GM21526 (cell line): ENCODE measurements around the gene KBTBD12.

Experiments
- ATAC-seq: cut with Tn5 transposase; IDR thresholded peaks from one replicate; pipeline ENCODE4 v1.9.1; 2021; ENCODE audit warnings: moderate library complexity; ENCODE audit not compliant: unreplicated experiment, low FRiP score

Gene KBTBD12

DNA sequence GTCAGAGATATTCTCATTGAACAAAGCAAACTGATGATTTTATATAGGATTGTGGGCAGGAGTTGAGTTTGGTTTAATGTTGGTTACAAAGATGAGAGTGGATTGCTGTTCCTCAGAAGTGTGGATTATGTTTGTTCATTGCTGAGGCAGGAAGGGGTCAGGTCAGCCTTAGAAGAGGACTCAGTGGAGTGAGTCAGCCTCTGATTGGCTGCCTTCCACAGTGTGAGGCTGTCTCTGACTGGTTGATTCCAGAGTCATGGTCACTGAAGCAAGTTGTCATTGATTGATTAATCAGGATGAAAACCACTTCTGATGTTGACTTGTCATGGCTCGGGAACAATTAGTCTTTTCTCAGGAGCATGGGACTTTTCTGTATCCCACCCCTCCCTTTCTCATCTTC, 36.2 kb downstream of the KBTBD12 start:
- no peak for ATAC-seq

DNA sequence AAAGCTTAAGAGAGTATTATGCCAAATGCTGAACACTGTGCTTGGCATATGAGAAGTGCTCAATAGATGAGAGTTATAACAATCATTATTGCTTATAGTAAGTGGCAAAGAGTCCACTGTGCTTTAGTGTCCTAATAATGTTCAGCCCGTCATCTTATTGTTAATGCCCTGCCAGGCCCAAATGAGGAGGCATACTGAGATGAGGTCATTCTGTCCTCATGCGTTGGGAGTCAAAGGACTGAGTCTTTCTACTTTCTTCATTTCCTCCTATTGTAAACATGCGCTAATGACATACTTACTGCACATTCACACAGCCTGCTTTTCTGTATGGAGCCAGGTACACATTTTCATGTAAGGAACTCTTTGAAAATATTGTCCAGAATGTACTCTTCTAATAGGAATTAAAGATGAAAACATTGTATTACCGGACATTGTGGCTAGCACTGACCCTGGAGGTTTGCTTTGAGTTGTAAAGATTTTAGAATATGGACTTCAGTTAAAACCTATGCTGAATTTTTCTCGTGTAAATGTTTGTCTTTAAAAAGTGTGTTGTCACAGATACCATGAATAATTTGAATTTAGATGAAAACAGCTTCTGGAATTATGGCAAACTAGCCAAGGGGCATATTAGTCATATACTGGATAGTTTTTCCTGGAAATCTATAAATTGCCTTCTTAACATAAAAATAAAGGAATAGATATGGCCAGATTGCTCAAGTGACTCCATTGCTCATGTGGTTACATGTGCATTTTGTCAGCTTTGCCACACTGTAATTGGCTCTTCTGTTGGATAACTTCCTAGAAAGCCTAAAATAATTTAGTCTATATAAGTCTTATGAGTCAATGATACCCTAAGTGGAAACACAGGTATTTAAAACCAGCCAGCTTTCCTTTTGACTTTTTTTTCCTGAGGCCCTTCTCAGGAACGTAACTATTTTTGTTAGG, 38.3 kb downstream of the KBTBD12 start:
- no peak for ATAC-seq

DNA sequence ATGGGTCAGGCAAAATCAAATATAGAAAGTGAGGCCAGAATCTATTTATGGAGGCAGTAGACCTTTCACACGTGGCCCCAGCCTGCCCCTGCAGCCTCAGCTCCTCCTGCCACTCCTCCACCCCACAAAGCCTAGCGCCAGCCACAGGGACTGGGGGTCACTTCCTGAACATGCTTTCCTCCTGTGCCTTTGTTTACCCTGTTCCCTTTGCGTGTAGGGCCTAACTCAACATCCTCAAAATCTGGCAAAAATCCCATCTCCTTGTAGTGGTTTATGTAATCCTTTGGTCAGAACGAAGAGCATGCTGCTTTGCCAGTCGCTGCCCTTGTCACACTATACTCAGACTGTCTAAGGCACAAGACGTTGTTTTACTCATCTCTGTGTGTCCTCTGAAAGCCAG, 39.6 kb downstream of the KBTBD12 start:
- ATAC-seq = no peak

DNA sequence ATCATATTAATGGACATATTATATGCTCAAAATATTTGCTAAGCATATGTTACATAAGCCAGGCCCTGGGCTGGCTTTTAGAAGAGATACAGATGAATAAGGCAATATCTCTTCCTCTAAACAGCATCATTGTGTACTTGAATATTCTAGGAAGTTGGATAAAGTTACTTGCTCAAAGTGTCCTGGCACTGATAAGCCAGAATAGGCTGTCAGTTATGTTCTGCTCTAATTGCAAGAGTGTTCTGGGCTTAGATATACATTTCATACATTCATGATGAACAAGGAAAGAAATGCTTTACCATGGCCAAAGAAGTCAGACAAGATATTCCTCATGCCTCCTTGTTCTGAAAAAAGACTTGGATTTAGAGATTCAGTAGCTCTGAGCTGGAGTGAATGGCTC, 40.7 kb downstream of the KBTBD12 start:
- ATAC-seq = no peak

DNA sequence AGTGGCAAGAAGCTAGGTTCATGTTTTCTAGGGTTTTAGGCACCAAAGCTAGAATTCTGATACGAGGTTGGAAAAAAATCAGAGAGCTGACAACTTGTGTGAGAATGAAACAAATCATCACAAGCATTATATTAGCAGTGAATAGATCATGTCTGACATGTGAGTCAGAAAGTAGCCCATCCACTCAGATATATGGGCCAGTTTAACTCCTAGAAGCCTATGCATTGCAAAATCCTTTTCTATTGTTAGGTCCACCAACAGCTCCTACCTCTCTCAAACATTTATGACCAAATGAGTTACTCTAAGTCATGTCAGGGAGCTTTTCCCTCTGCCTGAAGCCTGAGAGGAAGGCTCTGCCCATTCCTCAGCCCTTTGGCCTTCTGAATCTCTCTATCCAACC, 44.0 kb downstream of the KBTBD12 start:
- ATAC-seq = no peak

DNA sequence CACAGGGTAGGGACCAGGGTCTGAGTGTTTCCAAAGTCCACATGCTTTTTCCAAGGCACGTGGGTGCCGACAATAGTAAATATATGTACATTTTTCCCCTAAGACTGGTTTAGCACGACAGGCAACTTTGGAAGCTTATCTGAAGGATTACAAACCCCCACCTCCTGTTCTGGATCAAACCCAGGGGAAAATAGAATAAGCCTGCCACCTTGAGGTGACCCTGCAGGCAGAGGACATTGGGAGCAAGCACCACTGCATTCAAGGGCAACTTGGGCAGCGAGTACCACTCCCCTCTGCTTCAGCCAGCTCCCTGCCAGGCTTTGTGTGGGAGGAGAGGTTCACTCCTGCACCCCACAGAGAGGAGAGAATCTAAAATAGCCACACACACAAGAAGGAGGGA, 44.8 kb downstream of the KBTBD12 start:
- no peak for ATAC-seq

DNA sequence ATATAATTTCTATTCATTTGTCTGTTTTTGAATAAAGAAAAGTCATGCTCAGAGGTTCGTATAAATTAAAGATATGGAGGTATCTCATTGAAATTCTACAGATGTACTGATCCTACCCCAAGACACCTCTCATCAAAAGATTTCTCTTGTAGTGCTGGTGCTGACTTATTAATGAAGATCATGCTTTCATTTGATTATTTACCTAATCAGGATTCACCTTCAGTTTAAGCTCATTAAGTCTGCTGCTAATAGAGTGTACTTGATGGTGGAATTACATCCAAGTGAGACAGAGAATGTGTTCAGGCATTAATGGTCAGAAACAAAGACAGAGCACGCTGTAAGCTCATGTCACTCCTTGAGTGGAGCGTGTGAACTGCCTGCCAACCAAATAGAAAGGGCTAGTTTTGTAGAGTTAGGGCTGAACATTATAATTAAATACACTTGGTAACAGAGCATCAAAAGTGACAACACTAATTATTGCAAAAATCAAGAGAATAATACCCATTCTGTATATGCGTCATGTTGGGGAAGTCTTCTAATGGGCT, 45.5 kb downstream of the KBTBD12 start:
- ATAC-seq = no peak

DNA sequence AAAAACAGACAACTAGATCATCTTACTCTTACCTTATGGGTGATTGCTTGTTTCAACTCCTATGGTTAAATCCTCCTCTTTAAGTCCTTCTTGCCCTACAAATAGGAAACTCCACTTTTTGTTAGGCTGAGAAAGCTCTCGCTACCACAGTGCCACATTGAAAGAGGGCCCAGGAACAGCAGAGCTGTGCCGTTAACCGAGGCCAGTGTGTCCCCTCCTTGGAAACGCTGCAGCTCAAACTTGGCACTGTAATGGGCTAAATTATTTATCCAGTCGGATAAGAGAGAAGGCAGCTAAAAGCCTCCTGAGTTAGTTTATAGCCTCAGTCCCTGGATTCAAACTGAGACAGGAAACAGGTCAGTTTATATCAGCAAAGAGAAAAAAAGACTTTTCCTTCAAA, 46.1 kb downstream of the KBTBD12 start:
- no peak for ATAC-seq

DNA sequence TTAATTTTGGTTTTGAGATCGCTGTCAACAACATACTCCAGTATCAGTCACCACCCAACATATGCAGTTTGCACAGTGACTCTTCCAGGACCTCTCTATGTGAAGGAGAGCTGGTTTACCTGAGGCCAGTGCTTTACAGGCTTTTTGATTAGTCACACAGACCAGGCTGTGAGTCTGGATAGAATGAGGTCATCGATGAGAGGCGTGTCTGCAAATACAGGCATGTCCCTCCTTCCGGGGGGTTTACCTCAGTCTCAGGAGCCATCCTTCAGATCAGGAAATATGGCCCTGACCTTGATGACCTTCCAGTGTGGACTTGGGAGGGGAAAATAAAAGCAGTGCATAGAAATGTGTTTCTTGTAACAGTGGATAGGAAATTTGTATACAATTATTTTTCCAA, 46.9 kb downstream of the KBTBD12 start:
- no peak for ATAC-seq

DNA sequence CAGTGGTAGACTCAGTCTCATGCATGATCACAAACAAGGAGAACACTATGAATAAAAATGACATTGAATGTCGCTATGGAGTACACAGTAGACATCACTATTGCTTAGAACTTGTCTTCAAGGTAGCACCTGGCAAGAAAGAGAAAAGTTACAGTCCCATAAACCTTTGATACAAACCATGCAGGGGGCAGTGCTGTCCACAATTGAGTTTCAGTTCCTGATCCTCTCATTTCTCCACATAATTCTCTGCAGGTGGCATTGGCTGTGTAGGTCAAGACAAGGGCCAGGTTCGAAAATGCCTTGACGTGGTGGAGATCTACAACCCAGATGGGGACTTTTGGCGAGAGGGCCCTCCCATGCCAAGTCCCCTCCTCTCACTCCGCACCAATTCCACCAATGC, 47.9 kb downstream of the KBTBD12 start:
- ATAC-seq = no peak

DNA sequence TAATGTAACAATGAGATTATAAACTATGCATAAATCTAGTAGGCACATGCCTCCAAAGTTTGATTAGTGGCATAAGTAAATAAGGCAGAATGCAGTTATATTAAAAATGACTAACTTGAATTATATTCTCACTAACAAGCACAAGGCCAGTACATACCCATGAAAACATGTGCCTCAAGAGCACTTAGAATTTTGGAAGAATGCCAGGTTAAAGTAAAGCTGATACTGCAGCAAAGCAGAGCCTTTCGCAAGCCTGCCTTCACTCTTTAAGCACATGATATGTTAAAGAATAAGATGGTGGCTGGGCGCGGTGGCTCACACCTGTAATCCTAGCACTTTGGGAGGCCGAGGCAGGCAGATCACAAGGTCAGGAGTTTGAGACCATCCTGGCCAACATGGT, 49.0 kb downstream of the KBTBD12 start:
- no peak for ATAC-seq

DNA sequence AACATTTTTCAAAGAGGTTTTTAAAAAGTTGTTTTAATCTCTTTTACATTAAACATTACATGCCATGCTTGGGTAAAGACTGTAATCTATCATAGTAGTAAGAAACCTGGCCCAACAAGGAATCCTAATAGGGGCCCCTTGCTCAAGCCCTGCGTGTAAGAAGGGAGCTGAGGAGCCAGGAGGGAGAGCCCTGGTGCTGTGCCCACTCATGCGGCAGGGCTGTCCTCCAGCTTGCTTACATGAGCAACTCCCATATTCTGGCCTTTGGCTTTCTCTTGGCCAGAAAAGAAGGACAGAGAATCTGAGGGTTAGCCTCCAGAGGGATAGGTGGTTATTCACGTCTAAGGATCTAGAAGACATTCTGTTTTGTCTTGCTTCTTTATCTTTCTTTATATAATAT, 49.8 kb downstream of the KBTBD12 start:
- no peak for ATAC-seq

DNA sequence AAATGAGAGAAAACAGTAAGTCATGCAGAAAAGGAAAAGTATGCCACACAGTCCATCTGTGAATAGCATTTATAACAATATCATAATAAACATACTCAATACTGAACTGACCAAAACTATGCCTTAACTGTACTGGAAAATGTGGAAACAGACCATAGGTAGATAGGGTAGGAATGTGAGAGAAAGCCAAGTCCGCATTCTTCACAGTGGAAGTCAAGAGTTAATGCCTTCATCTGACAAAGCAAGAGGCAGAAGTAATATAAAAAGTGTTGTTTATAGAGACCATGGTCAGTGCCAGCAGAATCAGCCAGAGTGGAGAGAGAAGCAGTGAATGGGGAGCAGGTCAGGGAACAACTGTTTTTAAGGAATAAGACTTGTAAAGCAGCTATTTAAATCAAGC, 52.3 kb downstream of the KBTBD12 start:
- ATAC-seq = no peak

DNA sequence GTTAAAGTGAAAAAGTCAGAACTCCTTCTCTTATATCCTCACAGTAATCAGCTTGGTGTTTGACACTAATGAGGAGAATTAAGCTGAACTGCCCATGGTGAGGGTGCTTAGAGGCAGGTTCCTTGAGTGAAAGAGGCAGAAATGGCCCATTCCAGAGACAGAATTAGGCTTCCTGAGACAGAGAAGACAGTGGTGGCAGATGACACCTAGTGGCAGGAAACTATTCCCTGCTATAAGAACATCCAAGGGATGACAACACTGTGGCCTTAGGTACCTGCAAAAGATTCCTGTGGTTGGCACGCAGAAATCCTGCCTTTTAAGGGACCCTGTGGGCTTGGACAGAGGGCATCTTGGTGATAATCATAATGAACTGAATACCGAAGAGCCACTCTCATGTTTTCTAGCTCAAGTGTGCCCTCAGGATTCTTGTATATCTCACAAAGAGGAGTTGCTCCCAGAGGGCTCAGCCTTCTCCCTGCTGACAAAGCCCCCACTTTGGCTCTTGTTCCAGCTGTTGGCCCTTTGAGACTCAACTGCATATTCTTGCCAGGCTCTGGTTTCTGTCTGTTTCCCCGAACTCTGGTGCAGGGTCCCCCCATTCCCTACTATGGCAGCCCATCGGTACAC, 56.0 kb downstream of the KBTBD12 start:
- ATAC-seq = no peak

DNA sequence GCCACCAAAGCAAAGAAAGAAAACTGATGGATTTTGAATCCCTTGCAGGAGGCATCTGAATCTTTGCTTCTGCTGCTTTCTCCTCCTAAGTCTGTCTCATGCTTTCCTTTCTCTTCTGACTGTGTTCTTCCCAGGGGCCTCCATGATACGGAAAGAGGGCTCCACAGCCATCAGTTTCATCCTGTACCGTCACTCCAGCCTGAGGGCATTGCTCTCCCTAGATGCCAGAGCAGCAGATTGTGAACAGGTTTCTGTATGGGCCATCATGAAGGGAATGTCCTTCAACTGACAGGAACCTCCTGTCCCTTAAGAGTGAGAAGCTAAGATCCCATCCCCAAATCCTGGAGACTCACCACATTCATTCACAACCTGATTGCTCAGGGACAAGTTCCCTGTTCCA, 59.2 kb downstream of the KBTBD12 start:
- no peak for ATAC-seq

DNA sequence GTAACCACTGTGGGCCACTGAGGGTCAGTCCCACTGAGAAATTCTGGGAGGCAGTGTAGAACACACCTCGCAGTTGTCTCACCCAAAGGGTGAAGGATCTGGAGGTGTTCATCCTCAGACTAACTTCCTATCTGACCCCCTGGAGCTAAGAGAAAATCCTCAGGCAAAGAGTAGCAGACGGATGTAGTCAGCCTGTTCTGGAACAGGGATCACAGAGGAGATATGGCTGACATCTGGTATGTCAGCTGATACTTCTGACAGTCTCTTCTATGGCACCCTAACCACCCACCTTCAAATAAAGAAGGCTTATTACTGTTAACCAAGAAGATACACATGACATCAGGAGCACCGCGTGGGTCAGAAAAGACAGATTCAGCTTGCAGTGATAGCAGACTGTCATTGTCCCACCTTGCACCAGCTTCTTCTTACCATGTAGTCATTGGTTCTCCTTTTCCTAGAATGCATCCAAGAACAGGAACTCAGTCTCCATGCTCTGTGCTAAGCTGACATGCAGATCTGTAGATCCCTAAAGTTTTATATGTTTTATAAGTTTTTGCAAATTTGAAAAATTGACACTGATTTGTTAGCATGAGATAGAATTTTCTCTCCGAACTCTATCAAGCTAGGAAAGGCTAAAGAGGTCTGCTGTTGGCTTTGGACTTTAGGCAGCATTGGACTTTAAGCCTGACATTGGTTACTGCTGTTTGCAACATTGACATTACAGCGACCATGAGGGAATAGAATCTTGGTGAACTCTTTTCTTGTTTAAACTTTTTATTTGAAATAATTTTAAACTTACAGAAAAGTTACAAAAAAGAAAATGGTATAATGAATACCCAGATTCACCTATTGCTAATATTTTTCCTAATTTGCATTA, 60.4 kb downstream of the KBTBD12 start:
- no peak for ATAC-seq

DNA sequence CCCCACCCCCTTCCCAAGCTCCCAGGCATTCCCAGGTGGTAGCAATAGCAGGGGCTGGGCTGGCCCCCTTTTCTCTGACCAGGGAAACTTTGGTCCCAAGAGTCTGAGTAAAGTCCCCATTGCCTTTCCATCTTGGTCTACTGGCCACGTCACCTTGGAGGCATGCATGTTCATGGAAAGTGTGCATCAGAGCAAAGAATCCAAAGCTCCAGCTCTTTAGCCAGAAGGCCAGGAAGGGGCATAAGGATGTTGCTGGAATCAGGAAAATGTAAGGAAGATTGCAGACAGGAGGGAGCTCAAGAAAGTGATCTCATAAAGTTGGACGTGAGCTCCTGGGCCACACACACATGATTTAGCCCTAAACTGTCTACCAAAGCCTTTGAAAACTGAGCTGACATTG, 63.6 kb downstream of the KBTBD12 start:
- no peak for ATAC-seq

DNA sequence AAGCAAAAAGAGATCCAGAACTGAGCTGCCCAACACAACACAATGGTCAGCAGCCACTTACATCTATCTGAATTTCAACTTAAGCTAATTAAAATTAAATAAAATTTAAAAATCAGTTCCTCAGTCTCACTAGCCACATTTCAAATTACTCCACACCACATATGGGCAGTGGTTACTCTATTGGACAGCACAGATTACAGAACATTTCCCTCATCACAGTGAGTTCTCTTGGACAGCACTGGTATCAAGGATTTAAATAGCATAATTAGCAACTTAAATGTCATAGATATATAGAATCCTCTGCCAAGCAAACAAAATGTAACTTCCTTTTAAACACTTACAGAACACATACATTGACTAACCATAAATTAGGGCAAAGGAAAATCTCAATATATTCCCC, 64.4 kb downstream of the KBTBD12 start:
- ATAC-seq = no peak

DNA sequence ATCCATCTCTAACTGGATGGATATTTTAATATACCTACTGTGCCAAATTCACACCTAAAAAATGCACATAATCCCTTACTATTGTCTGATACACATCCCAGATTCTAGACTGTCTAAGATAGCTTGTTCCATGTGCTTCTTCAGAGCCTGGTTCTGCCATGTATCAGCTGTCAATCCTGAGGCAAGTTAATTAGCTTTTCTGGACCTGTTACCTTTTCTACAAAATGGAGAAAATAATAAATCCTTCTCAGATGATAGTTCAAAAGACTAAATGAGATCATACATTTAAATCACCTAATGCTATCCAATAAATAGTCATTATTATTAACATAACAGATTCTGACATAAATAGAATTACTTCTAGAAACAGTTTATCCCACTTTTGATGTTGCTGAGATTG, 66.1 kb downstream of the KBTBD12 start:
- ATAC-seq = no peak

DNA sequence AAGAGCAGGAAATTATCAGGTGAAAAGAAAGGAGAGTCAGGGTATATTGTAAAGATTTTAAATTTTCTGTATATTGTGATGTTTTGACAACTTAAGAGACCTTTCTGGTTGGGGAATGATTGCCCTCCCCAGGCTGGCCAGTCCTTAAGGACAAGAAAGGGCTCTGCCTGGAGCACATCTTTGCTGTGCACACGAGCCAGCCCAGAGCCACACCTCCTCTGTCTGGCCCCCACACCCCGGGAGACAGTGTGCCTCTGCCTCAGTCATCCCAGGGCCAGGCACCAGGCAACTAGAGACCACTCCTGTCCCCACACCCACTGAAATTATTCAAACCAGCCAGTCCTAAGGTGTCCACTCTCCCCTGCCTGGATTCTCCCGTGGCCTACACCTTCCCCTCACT, 67.1 kb downstream of the KBTBD12 start:
- no peak for ATAC-seq
